Measurements from ENCODE around the gene NELL1. TPM values are rescaled to one million over a fixed set of nuclear protein-coding genes. Genes with fewer than 3 reads are reported as not detected.

Gene NELL1
- total and polyA plus RNA-seq, 4 donors = 11.0 to 57.9 (median 31.2) TPM

GRCh38 chr11:20912065-20912821 is 242.9 kb downstream of the NELL1 start:
- H3K9me3 ChIP-seq (ENCODE audit: control insufficient read depth, insufficient read depth, low read length) = no peaks in the 10 kb centered on the region
- peak in 2 of 6 donors; percentile 29 to 33 for DNase-seq (ENCODE audit: low read depth in 4 of 6, low spot score in 6 of 6)
- no peak overlapping the region for H3K27ac ChIP-seq (ENCODE audit: low read depth, low read length)
- no peaks in the 10 kb centered on the region for H3K36me3 ChIP-seq (ENCODE audit: control insufficient read depth, insufficient read depth, low read length)
- H3K27me3 ChIP-seq (ENCODE audit: control insufficient read depth, insufficient read depth, low read length) = no peaks in the 10 kb centered on the region
- WGBS (ENCODE audit: insufficient coverage) = 60% methylated on average over 1 of the region's 2 CpGs
- no peaks in the 10 kb centered on the region for H3K4me1 ChIP-seq (ENCODE audit: control insufficient read depth, insufficient read depth, low read length)
- H3K4me3 ChIP-seq (ENCODE audit: low read depth, low read length) = no peak overlapping the region

DNA sequence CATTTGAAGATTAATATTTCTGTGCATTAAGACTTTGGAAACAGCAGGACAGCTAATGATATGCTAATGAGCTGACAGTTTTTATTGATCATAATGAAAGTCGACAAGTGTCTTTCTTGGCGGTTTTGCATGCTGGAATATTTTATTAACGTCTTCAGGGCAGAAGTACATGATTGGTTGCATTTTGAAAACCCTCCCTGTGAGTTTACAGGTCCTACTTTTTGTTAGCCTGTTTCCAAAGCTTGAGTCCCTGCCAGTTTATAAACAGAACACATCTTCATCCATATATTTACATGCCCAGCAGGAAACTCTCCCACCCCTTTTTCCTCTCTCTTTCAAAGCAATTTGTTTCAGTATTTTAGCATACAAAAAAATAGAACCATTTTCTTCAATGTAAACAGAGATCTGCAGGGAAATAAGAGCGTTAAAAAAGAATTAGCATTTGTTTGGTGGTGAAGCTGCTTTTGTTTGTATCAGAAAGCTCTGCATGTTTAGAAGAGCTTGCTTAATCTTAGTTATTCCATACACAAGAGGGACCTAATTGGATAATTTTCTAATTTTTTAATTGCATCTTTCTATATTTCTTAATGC is 243.6 kb downstream of the NELL1 start:
- Histone ChIP-seq H3K4me1 (ENCODE audit: control insufficient read depth, insufficient read depth, low read length) (no peaks in the 10 kb centered on the region), H3K27ac (ENCODE audit: low read depth, low read length) (no peak overlapping the region), H3K4me3 (ENCODE audit: low read depth, low read length) (no peak overlapping the region), H3K9me3 (ENCODE audit: control insufficient read depth, insufficient read depth, low read length) (no peaks in the 10 kb centered on the region), H3K27me3 (ENCODE audit: control insufficient read depth, insufficient read depth, low read length) (no peaks in the 10 kb centered on the region), H3K36me3 (ENCODE audit: control insufficient read depth, insufficient read depth, low read length) (no peaks in the 10 kb centered on the region)
- WGBS (ENCODE audit: insufficient coverage) = 0% methylated on average over 3 of the region's 4 CpGs
- peak in 2 of 6 donors; percentile 38 to 62 for DNase-seq (ENCODE audit: low read depth in 4 of 6, low spot score in 6 of 6)

- Histone ChIP-seq H3K4me1 (ENCODE audit: control insufficient read depth, insufficient read depth, low read length) (no peaks in the 10 kb centered on the region), H3K27me3 (ENCODE audit: control insufficient read depth, insufficient read depth, low read length) (no peaks in the 10 kb centered on the region), H3K36me3 (ENCODE audit: control insufficient read depth, insufficient read depth, low read length) (no peaks in the 10 kb centered on the region), H3K9me3 (ENCODE audit: control insufficient read depth, insufficient read depth, low read length) (no peaks in the 10 kb centered on the region), H3K4me3 (ENCODE audit: low read depth, low read length) (no peak overlapping the region), H3K27ac (ENCODE audit: low read depth, low read length) (no peak overlapping the region)
- DNase-seq (ENCODE audit: low read depth in 4 of 6, low spot score in 6 of 6) = peak in 1 of 6 donors; percentile 83
These were observed 247.9 kb downstream of the NELL1 start for GRCh38 chr11:20917306-20917705.

DNA sequence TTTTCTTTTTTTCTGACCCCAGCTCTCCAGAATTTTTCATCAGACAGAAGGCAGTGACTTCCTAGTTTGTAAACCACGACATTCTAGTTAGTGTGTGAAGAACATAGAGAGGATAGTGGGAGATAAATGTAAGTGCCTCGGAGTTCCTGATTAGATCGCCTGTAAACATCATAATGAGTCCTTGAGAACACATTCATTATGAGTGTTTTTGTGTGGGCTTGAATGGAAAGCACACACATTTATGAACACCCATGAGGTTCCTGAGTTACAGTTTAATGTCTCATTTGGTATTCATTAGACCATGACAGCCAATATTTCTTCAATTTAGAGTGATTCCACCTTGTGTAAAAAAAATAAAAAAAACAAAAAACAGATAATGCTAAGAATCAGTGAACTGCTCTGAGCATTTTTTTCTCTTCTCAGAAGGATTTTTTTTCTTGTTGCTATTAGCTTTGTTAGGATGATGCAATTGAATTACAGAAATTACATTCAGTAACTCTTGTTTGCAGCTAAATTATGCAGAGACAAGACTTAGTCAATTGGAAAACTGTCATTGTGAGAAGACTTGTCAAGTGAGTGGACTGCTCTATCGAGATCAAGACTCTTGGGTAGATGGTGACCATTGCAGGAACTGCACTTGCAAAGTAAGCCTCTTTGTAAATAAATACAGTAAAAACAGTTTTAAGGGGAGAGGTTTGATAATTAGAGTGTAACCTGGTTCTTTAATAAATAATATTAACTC is 257.6 kb downstream of the NELL1 start:
- 50% methylated on average over 2 of the region's 4 CpGs for WGBS (ENCODE audit: insufficient coverage)
- no peaks in the 10 kb centered on the region for H3K27me3 ChIP-seq (ENCODE audit: control insufficient read depth, insufficient read depth, low read length)
- DNase-seq (ENCODE audit: low read depth in 4 of 6, low spot score in 6 of 6) = peak in 1 of 6 donors; percentile 68
- no peaks in the 10 kb centered on the region for H3K36me3 ChIP-seq (ENCODE audit: control insufficient read depth, insufficient read depth, low read length)
- H3K9me3 ChIP-seq (ENCODE audit: control insufficient read depth, insufficient read depth, low read length) = no peaks in the 10 kb centered on the region
- no peak overlapping the region for H3K27ac ChIP-seq (ENCODE audit: low read depth, low read length)
- no peaks in the 10 kb centered on the region for H3K4me1 ChIP-seq (ENCODE audit: control insufficient read depth, insufficient read depth, low read length)
- no peak overlapping the region for H3K4me3 ChIP-seq (ENCODE audit: low read depth, low read length)

DNA sequence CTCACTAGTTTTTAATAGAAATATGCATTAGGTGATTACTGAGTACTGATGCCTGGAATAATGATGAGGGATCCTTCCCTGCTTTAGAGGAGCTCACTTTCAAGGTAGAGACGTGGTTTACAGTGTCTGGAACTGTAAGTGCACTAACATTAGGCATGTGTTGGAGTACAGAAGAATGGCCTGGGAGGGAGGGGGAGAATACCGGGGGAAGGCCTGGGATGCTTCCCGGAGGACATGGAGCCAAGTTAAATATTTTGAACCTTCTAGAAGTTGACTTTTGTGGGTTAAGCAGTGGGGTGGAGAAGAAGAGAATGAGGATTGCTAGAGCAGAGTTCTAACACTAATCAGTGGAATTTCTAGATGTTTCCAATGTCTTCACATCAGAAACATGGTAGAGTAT is 261.6 kb downstream of the NELL1 start:
- no peak overlapping the region for H3K4me3 ChIP-seq (ENCODE audit: low read depth, low read length)
- peak in 1 of 6 donors; percentile 36 for DNase-seq (ENCODE audit: low read depth in 4 of 6, low spot score in 6 of 6)
- H3K36me3 ChIP-seq (ENCODE audit: control insufficient read depth, insufficient read depth, low read length) = no peaks in the 10 kb centered on the region
- H3K27me3 ChIP-seq (ENCODE audit: control insufficient read depth, insufficient read depth, low read length) = no peaks in the 10 kb centered on the region
- WGBS (ENCODE audit: insufficient coverage) = 86% methylated on average over 1 of the region's 3 CpGs
- no peak overlapping the region for H3K27ac ChIP-seq (ENCODE audit: low read depth, low read length)
- H3K4me1 ChIP-seq (ENCODE audit: control insufficient read depth, insufficient read depth, low read length) = no peaks in the 10 kb centered on the region
- no peaks in the 10 kb centered on the region for H3K9me3 ChIP-seq (ENCODE audit: control insufficient read depth, insufficient read depth, low read length)

- WGBS (ENCODE audit: insufficient coverage) = 78% methylated on average over 3 of the region's 3 CpGs
These were observed 263.7 kb downstream of the NELL1 start for GRCh38 chr11:20933086-20933485.

GRCh38 chr11:20933958-20934357 is 264.6 kb downstream of the NELL1 start:
- Histone ChIP-seq H3K27me3 (ENCODE audit: control insufficient read depth, insufficient read depth, low read length) (no peaks in the 10 kb centered on the region), H3K36me3 (ENCODE audit: control insufficient read depth, insufficient read depth, low read length) (no peaks in the 10 kb centered on the region), H3K27ac (ENCODE audit: low read depth, low read length) (no peak overlapping the region), H3K4me1 (ENCODE audit: control insufficient read depth, insufficient read depth, low read length) (no peaks in the 10 kb centered on the region), H3K4me3 (ENCODE audit: low read depth, low read length) (no peak overlapping the region), H3K9me3 (ENCODE audit: control insufficient read depth, insufficient read depth, low read length) (no peaks in the 10 kb centered on the region)
- no CpG with 5 or more reads among the region's 3 CpGs for WGBS (ENCODE audit: insufficient coverage)
- DNase-seq (ENCODE audit: low read depth in 4 of 6, low spot score in 6 of 6) = peak in 1 of 6 donors; percentile 28

More at GRCh38 chr11:20933086-20933485, 263.7 kb downstream of the NELL1 start:
- no peaks in the 10 kb centered on the region for H3K4me1 ChIP-seq (ENCODE audit: control insufficient read depth, insufficient read depth, low read length)
- no peaks in the 10 kb centered on the region for H3K27me3 ChIP-seq (ENCODE audit: control insufficient read depth, insufficient read depth, low read length)
- H3K9me3 ChIP-seq (ENCODE audit: control insufficient read depth, insufficient read depth, low read length) = no peaks in the 10 kb centered on the region
- H3K36me3 ChIP-seq (ENCODE audit: control insufficient read depth, insufficient read depth, low read length) = no peaks in the 10 kb centered on the region
- no peak overlapping the region for H3K4me3 ChIP-seq (ENCODE audit: low read depth, low read length)
- no peak overlapping the region for H3K27ac ChIP-seq (ENCODE audit: low read depth, low read length)
- DNase-seq (ENCODE audit: low read depth in 4 of 6, low spot score in 6 of 6) = peak in 1 of 6 donors; percentile 71

DNA sequence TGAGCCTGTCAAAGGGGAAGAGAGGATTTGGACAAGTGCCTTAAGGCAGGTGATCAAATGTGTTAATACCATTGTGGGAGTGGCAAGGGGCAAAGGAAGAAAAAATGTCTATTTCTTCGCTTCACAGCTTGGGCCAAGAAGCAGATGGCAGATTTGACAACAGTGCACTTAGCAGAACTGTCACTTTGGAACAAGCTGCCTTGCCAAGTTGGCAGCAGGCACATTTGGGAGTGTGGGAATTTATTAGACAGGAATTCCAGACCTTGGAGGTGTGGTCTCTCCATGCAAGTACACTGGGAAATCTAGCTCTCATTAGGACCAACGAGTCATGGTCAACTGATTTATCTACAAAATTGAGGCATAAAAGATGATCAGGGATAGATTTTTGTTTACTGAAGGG is 265.1 kb downstream of the NELL1 start:
- WGBS (ENCODE audit: insufficient coverage) = 50% methylated on average over 1 of the region's 2 CpGs
- no peaks in the 10 kb centered on the region for H3K4me1 ChIP-seq (ENCODE audit: control insufficient read depth, insufficient read depth, low read length)
- no peaks in the 10 kb centered on the region for H3K36me3 ChIP-seq (ENCODE audit: control insufficient read depth, insufficient read depth, low read length)
- no peaks in the 10 kb centered on the region for H3K9me3 ChIP-seq (ENCODE audit: control insufficient read depth, insufficient read depth, low read length)
- no peaks in the 10 kb centered on the region for H3K27me3 ChIP-seq (ENCODE audit: control insufficient read depth, insufficient read depth, low read length)
- H3K4me3 ChIP-seq (ENCODE audit: low read depth, low read length) = no peak overlapping the region
- peak in 2 of 6 donors; percentile 78 to 87 for DNase-seq (ENCODE audit: low read depth in 4 of 6, low spot score in 6 of 6)
- no peak overlapping the region for H3K27ac ChIP-seq (ENCODE audit: low read depth, low read length)

- DNase-seq (ENCODE audit: low read depth in 4 of 6, low spot score in 6 of 6) = no peak
- Histone ChIP-seq H3K4me1 (ENCODE audit: control insufficient read depth, insufficient read depth, low read length) (no peaks in the 10 kb centered on the region), H3K36me3 (ENCODE audit: control insufficient read depth, insufficient read depth, low read length) (no peaks in the 10 kb centered on the region), H3K27ac (ENCODE audit: low read depth, low read length) (no peak overlapping the region), H3K4me3 (ENCODE audit: low read depth, low read length) (no peak overlapping the region), H3K9me3 (ENCODE audit: control insufficient read depth, insufficient read depth, low read length) (no peaks in the 10 kb centered on the region), H3K27me3 (ENCODE audit: control insufficient read depth, insufficient read depth, low read length) (no peaks in the 10 kb centered on the region)
- 95% methylated on average over 6 of the region's 7 CpGs for WGBS (ENCODE audit: insufficient coverage)
These were observed 268.4 kb downstream of the NELL1 start for GRCh38 chr11:20937826-20938225.

All from spinal cord (tissue), 10 donors.